ENCODE results near the gene APP.

DNA sequence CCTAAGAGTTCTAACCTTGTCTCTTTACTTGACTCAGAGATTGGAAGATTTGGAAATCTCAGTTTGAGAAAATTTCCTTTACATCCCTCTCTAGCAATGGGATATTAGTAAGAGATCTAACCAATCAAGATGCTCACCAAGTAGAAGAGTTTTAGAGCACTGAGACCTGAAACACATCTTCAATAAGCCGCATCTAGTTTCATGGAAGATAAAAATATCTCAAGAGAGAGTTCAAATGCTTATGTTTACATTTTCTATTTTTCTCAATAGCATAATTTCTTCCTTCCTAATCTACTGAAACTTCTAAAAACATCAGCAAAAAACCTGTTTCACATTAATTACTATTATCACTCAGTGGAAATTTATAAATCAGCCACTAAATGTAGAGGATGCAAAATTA is 165.1 kb downstream of the APP start:
- TF ChIP-seq, protein P1, sequence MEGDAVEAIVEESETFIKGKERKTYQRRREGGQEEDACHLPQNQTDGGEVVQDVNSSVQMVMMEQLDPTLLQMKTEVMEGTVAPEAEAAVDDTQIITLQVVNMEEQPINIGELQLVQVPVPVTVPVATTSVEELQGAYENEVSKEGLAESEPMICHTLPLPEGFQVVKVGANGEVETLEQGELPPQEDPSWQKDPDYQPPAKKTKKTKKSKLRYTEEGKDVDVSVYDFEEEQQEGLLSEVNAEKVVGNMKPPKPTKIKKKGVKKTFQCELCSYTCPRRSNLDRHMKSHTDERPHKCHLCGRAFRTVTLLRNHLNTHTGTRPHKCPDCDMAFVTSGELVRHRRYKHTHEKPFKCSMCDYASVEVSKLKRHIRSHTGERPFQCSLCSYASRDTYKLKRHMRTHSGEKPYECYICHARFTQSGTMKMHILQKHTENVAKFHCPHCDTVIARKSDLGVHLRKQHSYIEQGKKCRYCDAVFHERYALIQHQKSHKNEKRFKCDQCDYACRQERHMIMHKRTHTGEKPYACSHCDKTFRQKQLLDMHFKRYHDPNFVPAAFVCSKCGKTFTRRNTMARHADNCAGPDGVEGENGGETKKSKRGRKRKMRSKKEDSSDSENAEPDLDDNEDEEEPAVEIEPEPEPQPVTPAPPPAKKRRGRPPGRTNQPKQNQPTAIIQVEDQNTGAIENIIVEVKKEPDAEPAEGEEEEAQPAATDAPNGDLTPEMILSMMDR (IDR thresholded peaks at IDR 0.05), result no peak
- TF ChIP-seq POLR2A (IDR thresholded peaks at IDR 0.05), result no peak
